ENCODE data around the gene GTSF1L.

Gene GTSF1L

DNA sequence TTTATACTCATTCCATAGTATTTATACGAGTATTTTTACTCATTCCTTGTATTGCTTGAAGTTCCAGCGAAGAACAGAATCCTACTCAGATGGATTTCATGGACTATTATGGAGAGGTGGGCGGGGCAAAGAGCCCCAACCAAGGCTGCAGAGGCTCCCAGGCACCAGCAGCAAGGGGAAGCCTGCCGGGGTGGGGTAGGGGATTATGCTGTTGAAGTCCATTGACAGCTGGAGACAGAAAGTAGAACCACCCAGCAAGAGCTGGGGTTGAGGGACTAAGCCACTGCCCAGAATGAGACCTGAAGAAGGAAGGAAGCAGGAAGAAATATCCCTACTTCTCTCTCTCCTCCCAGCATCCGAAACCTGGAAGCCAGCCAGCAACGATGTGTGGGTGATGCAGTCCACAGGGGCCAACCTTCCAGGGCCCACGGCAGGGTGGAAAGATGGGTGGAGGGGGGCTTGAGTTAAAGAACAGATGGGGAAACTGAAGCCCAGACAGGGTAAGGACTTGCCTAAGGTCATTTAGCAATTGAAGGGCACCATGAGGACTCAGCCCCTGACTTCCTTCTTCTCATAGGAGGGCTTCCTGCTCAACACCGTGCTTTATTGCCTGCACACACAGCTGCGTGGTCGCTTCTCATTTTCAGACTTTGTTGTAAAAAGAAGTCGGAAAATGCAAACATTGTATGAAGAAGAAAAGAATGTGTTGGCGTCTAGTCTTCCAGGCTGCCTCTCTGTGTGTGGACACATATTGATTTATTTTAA lies 18.3 kb upstream of the GTSF1L start:
- no peak for FAIRE-seq

DNA sequence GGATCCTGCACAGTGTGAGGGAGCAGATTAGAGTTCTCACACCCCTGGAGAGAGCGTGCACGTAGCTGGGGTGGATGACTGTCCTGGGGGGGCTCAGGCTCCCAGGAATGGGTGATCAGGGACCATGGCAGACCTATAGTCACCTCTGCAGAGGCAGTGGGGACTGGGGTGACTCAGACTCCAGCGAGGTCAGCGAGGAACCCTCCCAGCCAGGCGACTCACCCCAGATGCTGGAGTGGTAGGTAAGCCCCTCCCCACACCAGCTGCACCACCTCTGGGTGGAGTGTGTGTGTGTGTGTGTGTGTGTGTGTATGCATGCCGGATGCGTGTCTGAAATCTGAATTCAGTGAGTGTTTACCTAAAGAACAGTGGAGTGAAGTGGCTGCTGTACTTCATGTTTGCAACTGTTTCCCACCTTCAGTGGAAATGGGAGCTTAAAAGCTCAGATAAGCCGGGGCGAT lies 17.4 kb upstream of the GTSF1L start:
- no peak for FAIRE-seq

DNA sequence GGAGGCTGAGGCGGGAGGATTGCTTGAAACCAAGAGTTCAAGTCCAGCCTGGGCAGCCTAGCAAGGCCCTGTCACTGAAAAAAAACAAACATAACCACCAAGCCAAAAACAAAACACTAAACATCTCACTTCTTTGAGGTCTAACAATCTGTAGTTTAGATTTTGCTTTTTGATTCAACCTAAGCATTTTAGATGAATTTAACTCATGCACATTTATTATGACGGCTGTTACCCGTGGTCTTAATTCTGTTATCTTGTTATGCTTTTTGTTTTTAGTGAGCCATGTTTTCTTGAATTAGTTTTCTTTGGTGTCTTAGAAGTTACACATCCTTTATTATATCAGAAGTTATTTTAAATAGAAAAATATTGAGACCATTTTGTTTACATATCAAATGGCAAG lies 13.8 kb upstream of the GTSF1L start:
- FAIRE-seq: no peak

DNA sequence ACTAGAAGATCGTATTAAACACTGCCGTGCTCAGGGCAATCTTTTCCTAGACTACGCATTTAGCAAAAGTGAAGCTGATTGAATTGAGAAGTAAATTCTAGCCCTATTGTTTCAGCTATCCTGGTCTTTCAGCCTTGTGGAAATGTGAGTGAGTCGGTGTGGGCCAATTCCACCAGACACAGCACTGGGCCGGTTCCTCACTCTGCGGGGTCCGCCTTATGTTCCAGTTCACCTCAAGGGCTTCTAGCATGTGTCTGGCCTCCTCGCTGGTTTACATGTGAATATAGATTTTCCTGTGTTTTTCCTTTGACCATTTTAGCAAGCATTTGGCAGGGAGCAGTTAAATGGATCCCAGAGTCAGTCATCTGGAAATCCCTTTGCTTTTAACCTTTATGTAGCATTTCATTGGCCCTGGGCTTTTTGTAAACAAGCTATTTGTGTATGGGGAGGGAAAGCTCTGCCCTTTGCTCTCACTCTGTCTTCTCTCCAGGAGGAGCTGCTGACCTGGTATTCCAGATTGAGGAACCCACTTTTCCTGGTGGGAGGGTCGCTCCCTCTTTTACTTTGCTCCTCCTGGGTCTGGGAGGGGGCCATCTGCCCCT lies 12.4 kb upstream of the GTSF1L start:
- FAIRE-seq: no peak

DNA sequence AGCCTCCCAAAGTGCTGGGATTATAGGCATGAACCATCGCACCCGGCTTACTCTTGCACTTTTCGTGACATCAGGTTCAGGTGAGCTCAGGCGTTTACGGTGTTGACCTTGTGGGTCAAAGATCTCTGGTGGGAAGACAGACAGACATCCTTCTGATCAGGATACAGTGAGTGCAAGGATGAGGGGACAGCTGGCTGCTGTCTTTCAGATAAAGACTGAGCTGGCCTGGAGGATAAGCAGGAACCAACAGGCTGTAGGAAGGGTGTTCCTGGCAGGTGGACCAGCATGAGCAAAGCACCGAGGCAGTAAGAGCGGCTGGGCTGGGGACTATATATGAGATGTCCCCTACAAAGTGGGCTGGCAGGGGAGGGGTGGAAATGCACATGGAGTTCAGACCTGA lies 11.1 kb upstream of the GTSF1L start:
- FAIRE-seq: no peak

DNA sequence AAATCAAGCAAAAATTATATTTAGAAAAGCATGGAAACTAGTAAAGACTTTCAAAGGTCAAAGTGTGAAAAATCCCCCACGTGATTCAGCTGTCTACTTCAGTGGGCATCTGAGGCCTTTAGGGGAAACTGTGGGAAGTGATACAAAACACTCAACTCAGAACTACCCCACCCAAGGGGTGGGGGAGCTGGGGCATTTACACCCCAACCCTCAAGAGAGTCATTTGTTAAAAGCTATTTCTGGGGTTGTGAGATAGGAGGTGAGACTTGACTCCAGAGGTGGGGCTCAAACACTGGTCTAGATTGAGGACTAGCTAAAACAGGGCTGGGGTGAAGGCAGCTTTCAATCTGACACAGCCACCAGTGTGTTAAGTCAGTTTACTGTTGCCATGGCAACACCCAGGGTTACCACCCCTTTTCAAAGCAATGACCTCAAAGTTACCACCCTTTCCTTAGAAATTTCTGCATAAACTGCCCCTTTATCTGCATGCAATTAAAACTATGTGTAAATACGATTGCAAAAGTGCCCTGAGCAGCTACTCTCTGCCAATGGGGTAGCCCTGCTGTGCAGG lies 9.9 kb upstream of the GTSF1L start:
- FAIRE-seq: no peak

DNA sequence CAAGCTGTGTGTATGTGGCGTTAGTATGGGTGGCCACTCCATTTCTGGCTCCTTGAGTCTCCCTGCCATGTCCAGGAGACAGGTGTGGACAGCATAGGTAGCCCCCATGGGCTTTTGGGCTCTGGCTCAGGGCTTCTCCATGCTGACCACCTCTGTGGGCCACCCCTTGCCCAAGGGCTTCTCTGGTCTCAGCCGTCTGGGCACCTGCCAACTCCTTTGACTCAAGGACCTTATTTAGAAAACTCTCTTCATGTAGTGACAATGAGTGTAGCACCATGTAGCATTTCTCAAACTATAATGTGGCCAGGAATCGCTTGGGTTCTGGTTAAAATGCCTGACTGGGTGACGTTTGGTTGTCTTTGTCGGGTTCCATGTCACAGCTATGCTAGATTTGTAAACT lies 5.1 kb upstream of the GTSF1L start:
- no peak for FAIRE-seq

DNA sequence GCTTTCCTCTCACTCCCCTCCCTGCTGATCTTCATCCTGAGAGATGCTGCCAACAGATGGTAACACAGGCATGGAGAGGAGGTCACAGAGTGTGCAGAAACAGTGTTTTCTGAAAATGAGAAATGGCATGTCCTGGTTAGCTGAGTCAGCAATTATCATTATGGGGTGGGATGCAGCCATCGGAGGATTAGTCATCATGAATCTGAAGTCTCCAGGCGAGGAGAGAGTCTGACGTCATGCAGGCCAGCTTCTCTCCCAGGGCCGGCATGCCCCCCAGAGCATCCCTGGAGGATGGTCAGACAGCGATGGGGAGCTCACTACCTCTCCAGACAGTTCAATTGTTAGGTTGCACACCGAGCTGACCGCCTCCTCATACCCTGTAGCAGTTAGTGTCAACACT lies 4.7 kb upstream of the GTSF1L start:
- no peak for FAIRE-seq

DNA sequence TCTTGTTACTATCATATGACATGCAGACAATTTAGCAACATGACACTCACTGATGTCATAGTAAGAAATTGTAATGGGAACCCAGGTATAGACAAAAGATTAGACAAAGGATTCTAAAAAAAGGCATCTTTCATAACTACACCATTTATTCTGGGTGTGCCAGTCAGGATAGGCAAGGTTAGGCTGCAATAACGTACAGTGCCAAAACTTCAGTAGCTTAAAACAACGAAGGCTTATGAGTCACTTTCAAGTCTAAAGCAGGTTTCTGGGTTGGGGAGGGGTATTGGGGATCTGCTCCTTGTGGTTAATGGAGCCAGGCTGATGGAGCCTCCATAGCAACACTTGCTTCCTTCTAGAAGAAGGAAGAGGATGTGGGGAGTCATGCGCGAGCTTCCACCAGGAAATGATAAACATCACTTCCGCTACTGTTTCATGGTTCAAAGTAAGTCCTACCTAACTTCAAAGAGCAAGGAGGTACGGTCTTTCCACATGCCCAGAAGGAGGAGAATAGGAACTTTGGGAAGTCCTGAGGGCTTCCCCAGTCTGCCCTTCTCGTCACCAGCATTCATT lies 2.0 kb upstream of the GTSF1L start:
- no peak for FAIRE-seq

DNA sequence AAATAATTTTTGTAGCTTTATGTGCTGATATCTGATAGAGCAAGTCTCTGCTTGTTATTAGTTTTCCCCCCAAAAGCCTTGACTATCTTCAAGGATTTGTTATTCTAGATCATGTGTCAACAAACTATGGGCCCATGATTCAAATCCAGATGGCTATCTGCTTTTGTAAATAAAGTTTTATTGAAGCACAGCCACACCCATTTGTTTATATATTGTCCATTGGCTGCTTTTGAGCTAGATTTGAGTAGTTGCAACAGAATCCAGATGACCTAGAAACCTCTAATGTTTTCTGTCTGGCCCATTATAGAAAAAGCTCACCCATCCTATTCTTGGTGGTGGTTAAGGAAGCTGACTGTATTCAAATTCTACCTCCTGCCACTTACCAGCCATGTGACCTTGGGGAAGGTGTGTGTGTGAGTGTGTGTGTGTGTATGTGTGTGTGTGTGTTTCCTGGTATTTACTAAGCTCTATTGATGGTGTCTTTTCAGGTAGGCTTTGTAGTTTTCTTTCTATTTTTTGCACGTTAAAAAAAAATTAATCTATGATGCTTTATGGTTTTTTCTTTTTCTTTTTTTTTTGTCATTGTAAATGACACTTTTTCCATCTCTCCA lies 1.3 kb upstream of the GTSF1L start:
- FAIRE-seq: no peak

DNA sequence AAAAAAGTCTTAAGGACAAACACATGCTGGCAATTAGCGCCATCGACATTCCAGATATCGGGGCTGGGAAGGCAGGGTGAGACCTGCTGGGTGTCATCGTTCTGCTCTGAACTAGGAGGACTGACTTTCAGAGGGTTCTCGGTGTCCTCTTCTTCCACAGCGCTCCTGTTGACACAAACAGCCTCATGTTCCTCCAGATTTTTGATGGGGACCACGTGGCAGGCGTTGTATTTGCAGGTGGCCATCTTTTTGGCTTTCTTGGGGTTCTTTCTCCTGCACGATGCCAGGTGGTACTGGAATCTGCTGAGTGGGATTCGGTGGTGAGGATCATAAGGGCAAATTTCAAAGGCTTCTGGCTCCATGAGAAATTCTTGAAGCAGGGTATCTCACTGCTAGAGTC lies 469 bp downstream of the GTSF1L start:
- no peak for FAIRE-seq

DNA sequence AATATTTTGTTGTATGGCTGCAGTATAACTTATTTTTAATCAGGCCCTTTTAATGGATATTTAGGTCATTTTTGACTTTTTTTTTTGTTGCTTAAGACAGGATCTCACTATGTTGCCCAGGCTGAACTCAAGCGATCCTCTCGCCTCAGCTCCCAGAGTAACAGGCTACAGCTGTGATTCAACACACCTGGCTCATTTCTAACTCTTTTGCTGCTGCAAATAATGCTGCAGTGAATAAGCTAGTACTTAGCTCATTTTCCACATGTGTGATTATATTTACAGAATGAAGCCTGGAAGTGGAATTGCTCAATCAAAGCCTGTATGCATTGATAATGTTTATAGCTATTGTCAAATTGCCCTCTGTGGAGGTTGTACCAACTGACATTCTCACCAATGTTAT lies 1.1 kb downstream of the GTSF1L start:
- no peak for FAIRE-seq

DNA sequence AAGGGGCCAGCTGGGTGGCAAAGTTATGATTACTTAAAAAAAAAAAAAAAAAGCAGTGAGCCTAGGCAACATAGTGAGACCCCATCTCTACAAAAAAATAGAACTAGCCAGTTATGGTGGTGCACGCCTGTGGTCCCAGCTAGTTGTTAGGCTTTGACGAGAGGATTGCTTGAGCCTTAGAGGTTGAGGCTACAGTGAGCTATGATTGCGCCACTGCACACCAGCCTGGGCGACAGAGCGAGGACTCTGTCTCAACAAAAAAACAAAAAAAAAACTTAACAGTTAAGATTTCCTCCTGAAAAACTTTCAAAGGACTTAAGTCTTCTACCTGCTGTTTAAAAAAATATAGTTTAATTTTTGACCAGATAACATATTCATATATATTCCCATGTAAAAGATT lies 2.4 kb downstream of the GTSF1L start:
- no peak for FAIRE-seq

DNA sequence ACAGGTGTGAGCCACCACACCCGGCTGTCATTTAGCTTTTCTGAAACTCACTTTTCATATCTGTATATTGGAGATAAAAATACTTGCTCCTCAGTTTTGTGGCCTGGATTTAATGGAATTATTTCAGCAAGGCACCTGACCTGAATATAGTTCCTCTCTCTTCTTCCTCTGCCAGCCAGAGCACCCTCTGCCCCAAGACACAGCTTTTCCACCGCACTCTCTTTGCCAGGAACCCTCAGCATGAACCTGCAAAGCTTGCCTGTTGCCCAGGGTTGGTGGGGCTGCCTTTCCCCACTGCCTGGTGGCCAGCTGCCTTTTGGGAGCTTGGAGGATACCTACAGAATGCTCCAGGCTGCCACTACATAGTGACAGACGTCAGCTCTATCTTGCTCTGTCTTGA lies 3.1 kb downstream of the GTSF1L start:
- no peak for FAIRE-seq

DNA sequence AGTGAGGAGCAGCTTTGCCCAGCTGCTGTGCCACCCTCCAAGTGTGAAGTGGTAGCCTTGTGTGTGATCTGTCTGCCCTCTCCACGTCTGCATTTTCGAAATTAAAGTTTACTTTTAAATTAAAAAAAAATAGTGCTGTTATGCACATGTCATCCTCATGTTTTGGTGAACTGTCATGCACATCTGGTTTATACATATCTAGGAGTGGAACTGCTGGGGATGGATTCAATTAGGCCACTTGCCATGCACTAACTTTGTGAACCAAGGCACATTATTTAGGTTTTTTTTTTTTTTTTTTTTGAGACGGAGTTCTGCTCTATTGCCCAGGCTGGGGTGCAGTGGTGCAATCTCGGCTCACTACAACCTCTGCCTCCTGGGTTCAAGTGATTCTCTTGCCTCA lies 3.6 kb downstream of the GTSF1L start:
- no peak for FAIRE-seq

DNA sequence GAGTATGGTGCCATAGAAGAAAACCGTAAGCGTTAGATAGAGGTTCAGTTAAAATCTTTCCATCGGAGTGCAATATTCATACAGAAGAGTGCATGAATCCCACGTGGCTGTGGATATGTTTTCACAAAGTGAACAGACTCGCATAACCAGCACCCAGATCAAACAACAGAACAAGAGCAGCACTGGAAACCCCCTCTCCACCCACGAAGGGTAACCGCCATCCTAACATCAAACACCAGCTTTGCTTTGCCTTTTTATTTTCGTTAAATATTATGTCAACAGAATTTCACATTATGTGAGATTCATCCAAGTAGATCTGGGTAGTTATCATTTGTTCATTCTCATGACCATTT lies 4.7 kb downstream of the GTSF1L start:
- no peak for FAIRE-seq

DNA sequence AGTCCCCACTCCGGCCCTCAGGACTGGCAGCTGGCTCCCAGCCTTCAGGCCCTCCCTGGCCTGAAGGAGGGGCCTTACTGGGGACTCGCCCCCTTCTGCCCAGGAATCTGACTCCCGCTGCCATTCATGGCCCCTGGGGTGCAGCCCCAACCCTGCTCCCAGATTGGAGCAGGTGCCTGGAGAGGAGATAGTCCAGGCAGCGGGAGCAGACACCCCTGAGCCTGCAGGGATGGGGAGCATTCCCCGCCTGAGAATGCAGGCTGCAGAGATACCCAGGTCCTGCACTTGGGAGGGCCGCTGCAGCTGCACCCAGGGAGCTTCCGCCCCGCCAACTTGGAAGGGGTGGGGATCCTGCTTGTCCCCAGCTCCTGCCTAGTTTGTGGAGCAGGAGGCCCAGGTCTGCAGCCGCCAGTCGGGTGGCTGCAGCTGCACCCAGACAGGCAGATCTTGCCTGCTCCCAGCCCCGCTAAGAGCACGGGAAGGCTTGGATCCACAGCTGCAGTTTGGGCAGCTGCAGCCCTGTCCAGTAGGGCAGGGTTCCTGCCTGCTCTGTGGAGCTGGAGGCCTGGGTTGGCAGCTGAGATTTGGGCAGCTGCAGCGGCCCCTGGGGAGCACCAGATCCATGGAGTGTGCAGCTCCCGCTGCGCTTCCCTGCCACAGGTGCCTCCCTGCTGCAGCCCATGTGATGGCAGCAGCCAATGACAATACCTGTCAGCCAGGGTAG lies 5.2 kb downstream of the GTSF1L start:
- no peak for FAIRE-seq

DNA sequence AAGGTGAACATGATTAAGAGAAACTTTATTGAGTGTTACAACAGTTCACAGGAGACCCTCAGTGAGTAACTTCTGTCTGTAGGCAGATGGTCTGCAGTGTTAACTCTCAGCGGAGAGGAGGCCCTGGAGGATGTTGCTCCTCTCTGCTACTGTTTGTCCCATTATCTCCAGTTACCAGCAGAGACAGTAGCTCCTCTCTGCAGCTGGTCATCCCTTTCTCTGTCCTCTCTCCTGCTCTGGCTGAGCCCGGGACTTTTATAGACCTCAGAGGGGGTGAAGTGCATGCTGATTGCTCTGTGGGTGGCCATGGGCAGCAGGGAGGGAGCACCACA lies 5.7 kb downstream of the GTSF1L start:
- no peak for FAIRE-seq

DNA sequence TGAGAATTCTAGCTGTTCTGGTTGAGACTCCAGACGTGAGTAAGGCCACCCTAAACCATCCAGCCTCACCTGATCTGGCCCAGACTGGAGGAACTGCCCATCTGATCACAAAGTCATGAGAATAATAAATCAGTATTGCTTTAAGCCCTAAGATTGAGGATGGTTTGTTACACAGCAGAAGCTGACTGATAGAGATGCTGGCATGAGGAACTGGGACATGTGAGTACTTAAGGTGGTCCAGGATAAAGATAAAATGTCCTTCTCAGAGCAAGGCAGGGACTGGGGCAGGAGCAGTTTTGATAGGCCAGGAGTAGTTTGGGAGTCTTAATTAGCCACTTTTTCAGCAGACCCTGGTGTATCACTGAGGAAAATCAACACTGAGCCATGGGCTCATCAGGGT lies 6.8 kb downstream of the GTSF1L start:
- no peak for FAIRE-seq

DNA sequence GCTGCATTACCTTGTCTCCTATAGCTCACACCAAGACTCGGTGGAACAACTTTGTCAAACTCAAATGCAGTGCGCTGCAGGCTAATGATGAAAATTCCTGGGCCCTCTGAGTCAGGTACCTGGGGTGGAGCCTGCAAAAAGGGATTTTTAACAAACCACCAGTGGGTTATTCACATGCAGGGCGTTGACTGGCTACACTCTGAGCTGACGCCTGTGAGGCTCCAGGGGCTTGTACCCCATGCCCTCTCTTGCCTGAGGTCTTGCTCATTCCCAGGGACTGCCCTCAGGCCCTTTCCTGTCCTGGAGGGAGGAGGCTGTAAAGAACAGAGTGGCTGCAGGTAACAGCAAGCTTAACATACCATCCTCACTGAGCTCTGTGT lies 9.2 kb downstream of the GTSF1L start:
- FAIRE-seq: no peak

DNA sequence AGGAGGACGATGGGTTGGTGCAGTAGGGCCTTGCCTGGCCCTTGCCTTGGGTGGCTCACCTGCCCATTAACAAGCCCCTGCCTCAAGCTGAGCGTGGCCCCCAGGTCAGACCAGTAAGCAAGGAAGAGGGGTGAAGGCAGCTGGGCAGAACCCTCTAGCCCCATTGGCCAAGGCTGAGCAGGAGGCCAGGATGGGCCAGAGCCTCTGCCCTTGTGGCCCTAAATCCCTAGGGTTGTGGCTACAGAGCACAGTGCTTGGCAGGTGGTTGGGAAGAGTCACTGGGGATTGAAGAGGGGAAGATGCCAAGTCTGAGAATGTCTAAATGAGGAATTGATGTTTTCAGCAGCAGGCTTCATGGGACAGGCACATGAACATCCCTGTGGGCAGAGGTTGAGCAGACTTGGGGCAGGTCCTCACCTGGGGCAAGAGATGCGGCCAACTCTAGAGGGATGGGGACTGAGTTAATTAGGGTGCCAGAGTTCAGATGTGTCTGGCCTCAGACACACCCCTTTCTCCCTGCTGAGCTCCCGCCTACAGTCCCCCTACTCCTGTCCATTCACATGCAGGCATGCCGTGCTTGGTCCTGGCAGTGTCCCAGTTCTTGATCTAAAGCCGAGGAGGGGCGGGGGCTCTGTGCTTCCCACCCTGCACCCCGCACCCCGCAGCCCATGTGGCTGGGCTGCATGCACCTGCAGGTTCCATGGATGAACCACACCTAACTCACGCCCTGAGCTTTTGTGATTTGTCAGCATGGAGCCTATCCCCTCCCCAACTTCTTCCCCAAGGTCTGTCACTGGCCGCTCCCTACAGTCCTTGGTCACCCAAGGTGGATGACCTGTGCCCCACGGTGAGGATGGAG lies 9.8 kb downstream of the GTSF1L start:
- FAIRE-seq: no peak

DNA sequence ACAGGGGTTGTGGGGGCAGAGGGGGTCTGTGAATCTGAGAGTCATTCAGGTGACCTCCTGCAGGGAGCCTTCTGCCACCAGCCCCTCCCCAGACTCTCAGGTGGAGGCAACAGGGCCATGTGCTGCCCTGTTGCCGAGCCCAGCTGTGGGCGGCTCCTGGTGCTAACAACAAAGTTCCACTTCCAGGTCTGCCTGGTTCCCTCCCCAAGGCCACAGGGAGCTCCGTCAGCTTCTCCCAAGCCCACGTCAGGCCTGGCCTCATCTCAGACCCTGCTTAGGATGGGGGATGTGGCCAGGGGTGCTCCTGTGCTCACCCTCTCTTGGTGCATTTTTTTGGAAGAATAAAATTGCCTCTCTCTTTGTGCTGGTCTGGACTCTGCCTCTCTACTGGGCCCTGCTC lies 10.7 kb downstream of the GTSF1L start:
- no peak for FAIRE-seq
